GM23338 (cell line): ENCODE results near the gene SEMA5A.

ENCODE experiments used
- CREB1 ChIP-seq: fragments of 250-450 bp; sonication (Bioruptor Pico); IDR thresholded peaks from 2 replicates; pipeline ENCODE4 v1.5.0; 2020; ENCODE audit warnings: low read depth, mild to moderate bottlenecking, moderate library complexity
- CTCF ChIP-seq, 2 experiments: fragments of 200-600 bp in 1 of 2; sonication (generic) in 1 of 2; conservative IDR thresholded peaks; 2 replicates each; pipeline versions ENCODE4 v1.5.1 to v1.6.1; 2016 to 2017; ENCODE audit warnings: antibody characterized with exemption in 2 of 2, low read depth in 2 of 2, mild to moderate bottlenecking in 2 of 2, moderate library complexity in 1 of 2
- EZH2 ChIP-seq: fragments of 200-600 bp; sonication (generic); IDR thresholded peaks from one replicate; pipeline ENCODE4 v1.8.0; 2017; ENCODE audit warnings: antibody characterized with exemption, mild to moderate bottlenecking, low read depth; ENCODE audit not compliant: unreplicated experiment
- EZH2phosphoT487 ChIP-seq: fragments of 200-600 bp; sonication (generic); IDR thresholded peaks from one replicate; pipeline ENCODE4 v1.8.1; 2018; ENCODE audit warnings: antibody characterized with exemption; ENCODE audit not compliant: unreplicated experiment
- NANOG ChIP-seq: IDR thresholded peaks from 2 replicates; pipeline ENCODE4 v1.6.1; 2016; ENCODE audit warnings: antibody characterized with exemption, borderline replicate concordance
- POLR2AphosphoS5 ChIP-seq: IDR thresholded peaks from 2 replicates; pipeline ENCODE4 v1.6.1; 2016; ENCODE audit warnings: antibody characterized with exemption, low read depth
- TF ChIP-seq, protein P1 (sequence below): IDR thresholded peaks from 2 replicates; pipeline ENCODE4 v1.6.1; 2016; ENCODE audit warnings: antibody characterized with exemption
- TF ChIP-seq, protein P2 (sequence below): IDR thresholded peaks from one replicate; pipeline ENCODE4 v1.6.1; 2018; ENCODE audit warnings: antibody characterized with exemption; ENCODE audit not compliant: unreplicated experiment

DNA sequence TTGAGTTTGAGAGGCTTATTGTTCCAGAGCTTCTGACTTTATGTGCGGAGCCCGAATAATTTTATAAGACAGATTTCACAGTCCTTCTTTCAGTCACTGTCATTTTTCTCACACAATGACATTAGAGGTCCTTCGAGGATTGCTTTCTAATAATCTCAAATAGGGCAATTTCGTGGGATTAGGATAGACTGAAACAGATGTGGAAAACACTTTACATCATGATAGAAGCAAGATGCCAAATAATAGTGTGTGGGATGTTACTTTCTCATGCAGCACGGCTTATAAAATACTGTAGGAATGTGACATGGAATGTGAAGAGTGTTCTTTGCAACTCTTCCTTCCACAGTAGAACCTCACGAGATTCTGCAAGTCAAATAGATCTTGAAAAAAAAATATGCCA is 451.3 kb downstream of the SEMA5A start:
- TF ChIP-seq EZH2phosphoT487 (no peak), CTCF (conservative IDR thresholded peaks at IDR 0.05; ENCODE audit: low read depth in 2 of 2) (no peak), POLR2AphosphoS5 (no peak), EZH2 (no peak), NANOG (no peak), CREB1 (CRISPR knock-in tag) (no peak)
- TF ChIP-seq, protein P1, sequence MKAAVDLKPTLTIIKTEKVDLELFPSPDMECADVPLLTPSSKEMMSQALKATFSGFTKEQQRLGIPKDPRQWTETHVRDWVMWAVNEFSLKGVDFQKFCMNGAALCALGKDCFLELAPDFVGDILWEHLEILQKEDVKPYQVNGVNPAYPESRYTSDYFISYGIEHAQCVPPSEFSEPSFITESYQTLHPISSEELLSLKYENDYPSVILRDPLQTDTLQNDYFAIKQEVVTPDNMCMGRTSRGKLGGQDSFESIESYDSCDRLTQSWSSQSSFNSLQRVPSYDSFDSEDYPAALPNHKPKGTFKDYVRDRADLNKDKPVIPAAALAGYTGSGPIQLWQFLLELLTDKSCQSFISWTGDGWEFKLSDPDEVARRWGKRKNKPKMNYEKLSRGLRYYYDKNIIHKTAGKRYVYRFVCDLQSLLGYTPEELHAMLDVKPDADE = no peak
- TF ChIP-seq, protein P2, sequence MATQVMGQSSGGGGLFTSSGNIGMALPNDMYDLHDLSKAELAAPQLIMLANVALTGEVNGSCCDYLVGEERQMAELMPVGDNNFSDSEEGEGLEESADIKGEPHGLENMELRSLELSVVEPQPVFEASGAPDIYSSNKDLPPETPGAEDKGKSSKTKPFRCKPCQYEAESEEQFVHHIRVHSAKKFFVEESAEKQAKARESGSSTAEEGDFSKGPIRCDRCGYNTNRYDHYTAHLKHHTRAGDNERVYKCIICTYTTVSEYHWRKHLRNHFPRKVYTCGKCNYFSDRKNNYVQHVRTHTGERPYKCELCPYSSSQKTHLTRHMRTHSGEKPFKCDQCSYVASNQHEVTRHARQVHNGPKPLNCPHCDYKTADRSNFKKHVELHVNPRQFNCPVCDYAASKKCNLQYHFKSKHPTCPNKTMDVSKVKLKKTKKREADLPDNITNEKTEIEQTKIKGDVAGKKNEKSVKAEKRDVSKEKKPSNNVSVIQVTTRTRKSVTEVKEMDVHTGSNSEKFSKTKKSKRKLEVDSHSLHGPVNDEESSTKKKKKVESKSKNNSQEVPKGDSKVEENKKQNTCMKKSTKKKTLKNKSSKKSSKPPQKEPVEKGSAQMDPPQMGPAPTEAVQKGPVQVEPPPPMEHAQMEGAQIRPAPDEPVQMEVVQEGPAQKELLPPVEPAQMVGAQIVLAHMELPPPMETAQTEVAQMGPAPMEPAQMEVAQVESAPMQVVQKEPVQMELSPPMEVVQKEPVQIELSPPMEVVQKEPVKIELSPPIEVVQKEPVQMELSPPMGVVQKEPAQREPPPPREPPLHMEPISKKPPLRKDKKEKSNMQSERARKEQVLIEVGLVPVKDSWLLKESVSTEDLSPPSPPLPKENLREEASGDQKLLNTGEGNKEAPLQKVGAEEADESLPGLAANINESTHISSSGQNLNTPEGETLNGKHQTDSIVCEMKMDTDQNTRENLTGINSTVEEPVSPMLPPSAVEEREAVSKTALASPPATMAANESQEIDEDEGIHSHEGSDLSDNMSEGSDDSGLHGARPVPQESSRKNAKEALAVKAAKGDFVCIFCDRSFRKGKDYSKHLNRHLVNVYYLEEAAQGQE = no peak
